Activated naive CD4-positive, alpha-beta T cell treated with anti-CD3 and anti-CD28 coated beads for 36 hours (primary cell): ENCODE data around the gene NDUFB11. TPM values are rescaled to one million over a fixed set of nuclear protein-coding genes. Genes with fewer than 3 reads are reported as not detected.

Source experiments
- CTCF ChIA-PET: fragments of 350-600 bp; sonication (Branson Sonifier 250); formaldehyde crosslinking; loops from one replicate; lab custom pipeline; 2021; ENCODE audit warnings: antibody characterized with exemption; lab: Charles Lee
- DNase-seq: peaks from one replicate; pipeline ENCODE4 v3.0.0-alpha.2; 2020
- H3K27ac Mint-ChIP-seq: one replicate; pipeline ENCODE4 v1.8.0; 2021; ENCODE audit warnings: mild to moderate bottlenecking, mixed read lengths
- H3K27me3 Mint-ChIP-seq: one replicate; pipeline ENCODE4 v1.8.0; 2021; ENCODE audit warnings: low read depth, mixed read lengths
- H3K36me3 Mint-ChIP-seq: one replicate; pipeline ENCODE4 v1.8.0; 2021; ENCODE audit warnings: low read depth, mixed read lengths
- H3K4me1 Mint-ChIP-seq: one replicate; pipeline ENCODE4 v1.8.0; 2021; ENCODE audit warnings: low read depth, mixed read lengths
- H3K4me3 Mint-ChIP-seq: one replicate; pipeline ENCODE4 v1.8.0; 2021; ENCODE audit warnings: mild to moderate bottlenecking, moderate library complexity, mixed read lengths
- H3K9me3 Mint-ChIP-seq: one replicate; pipeline ENCODE4 v1.8.0; 2021; ENCODE audit warnings: mixed read lengths
- intact Hi-C: fragments of 100-400 bp; cut with micrococcal nuclease; formaldehyde crosslinking; loops from one replicate; pipeline ENCODE4 v1.15.1; 2023
- total RNA-seq, 2 experiments: library from RNA; stranded (reverse); gene quantifications; one replicate each; pipeline ENCODE4 v1.2.3, GENCODE V29; 2021

NDUFB11 gene
- total RNA-seq, 2 experiments from 2014 or later = 85.8 to 87.2 TPM

- CTCF ChIA-PET = no interaction called here
- Mint-ChIP-seq H3K4me1 (no peaks in the 10 kb centered on the region), H3K27ac (no peak overlapping the region), H3K36me3 (peaks cover 15% of the 10 kb centered on the region), H3K4me3 (no peak overlapping the region), H3K27me3 (no peaks in the 10 kb centered on the region), H3K9me3 (no peaks in the 10 kb centered on the region)
- DNase-seq = no peak
- intact Hi-C loops = no loop called here
These were observed 28.0 kb upstream of the NDUFB11 start for GRCh38 chrX:47172549-47172948.

DNA sequence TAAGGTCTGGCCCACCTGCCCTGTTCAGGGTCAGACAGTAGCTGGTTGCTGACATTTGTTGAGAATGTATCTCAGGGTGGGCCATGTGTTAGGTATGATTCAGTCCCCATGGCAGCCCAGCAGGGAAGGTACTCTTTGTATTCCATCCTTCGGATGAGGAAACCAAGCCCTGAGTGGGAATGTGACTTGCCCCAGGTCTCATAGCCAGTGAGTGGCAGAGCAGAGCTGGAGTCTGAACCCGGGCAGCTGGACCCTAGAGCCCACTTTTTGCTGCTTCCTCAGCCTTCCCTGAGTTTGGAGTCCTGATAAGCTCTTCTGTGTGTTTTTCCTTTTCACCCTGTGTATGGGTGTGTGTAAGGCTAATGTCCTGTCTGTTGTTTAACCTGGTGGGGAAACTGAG, 27.5 kb upstream of the NDUFB11 start:
- Mint-ChIP-seq H3K9me3 (no peaks in the 10 kb centered on the region), H3K27me3 (no peaks in the 10 kb centered on the region), H3K4me3 (no peak overlapping the region), H3K36me3 (peaks cover 15% of the 10 kb centered on the region), H3K4me1 (no peaks in the 10 kb centered on the region), H3K27ac (no peak overlapping the region)
- no peak for DNase-seq
- CTCF ChIA-PET = no interaction called here
- intact Hi-C loops = no loop called here

GRCh38 chrX:47170861-47171692, 26.6 kb upstream of the NDUFB11 start:
- H3K4me1 Mint-ChIP-seq = no peaks in the 10 kb centered on the region
- no peaks in the 10 kb centered on the region for H3K27me3 Mint-ChIP-seq
- no peak for DNase-seq
- no peaks in the 10 kb centered on the region for H3K9me3 Mint-ChIP-seq
- H3K36me3 Mint-ChIP-seq = peaks cover 9% of the 10 kb centered on the region
- CTCF ChIA-PET = no interaction called here
- no peak overlapping the region for H3K4me3 Mint-ChIP-seq
- intact Hi-C loops = no loop called here
- H3K27ac Mint-ChIP-seq = no peak overlapping the region

DNA sequence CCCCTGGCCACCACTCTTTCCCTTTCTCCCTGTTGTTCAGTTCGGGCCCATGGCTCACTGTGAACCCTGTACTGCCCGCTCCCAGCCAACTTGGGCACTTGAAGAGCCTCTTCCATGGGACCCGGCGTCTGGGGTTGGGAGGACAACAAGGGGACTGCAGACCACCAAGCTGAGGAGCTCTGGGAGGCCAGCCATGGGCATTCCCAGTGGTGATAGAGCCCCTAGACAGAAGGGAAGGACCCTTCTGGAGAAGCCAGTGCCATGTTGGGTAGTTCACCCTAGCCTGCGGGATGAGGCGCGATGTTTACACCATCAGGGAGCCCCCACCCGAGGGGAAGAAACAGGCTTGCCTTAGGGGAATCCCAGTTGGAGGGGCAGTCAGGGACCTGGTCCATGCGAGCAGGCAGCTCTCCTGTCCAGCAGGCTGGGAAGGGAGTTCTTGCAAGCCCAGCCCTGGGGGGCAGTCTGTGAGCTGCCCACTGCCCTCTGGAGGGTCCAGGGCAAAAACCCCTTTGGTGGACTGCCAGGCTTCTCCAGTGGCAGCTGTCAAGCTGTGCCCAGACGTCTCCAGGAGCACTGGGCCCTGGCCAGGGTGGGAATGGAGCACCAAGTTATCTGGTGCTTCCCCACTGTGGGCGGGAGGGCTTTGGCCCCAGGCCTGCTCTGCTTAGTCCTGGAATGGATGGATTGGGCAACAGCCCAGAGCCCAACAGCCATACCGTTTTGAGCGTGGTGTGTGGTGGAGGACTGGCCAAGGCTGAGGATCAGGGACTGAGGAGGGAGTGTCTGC, 25.4 kb upstream of the NDUFB11 start:
- peaks cover 10% of the 10 kb centered on the region for H3K36me3 Mint-ChIP-seq
- no peak overlapping the region for H3K4me3 Mint-ChIP-seq
- no peak for DNase-seq
- H3K27me3 Mint-ChIP-seq = no peaks in the 10 kb centered on the region
- peaks cover 1% of the 10 kb centered on the region for H3K4me1 Mint-ChIP-seq
- no peaks in the 10 kb centered on the region for H3K9me3 Mint-ChIP-seq
- CTCF ChIA-PET = no interaction called here
- H3K27ac Mint-ChIP-seq = no peak overlapping the region
- intact Hi-C loops = no loop called here

DNA sequence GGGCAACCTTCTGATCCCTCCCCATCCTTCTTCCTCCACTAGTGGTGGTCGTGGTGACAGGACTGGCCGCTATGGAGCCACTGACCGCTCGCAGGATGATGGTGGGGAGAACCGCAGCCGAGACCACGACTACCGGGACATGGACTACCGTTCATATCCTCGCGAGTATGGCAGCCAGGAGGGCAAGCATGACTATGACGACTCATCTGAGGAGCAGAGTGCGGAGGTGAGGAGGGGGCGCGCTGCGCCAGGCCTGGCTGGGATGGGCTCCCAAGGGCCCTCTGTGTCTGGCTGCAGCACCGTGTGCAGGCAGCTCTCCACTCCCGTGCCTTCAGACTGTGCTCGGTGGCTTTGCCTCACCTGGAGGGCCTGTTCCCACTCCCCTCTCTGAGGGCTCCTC, 24.8 kb upstream of the NDUFB11 start:
- DNase-seq = no peak
- Mint-ChIP-seq H3K4me3 (no peak overlapping the region), H3K27ac (no peak overlapping the region), H3K27me3 (no peaks in the 10 kb centered on the region), H3K9me3 (no peaks in the 10 kb centered on the region), H3K36me3 (peaks cover 9% of the 10 kb centered on the region), H3K4me1 (peaks cover 3% of the 10 kb centered on the region)
- intact Hi-C loops = no loop called here
- CTCF ChIA-PET = no interaction called here

GRCh38 chrX:47168495-47169073, 24.1 kb upstream of the NDUFB11 start:
- H3K4me3 Mint-ChIP-seq = no peak overlapping the region
- H3K4me1 Mint-ChIP-seq = peaks cover 3% of the 10 kb centered on the region
- DNase-seq = no peak
- intact Hi-C loops = no loop called here
- no peaks in the 10 kb centered on the region for H3K9me3 Mint-ChIP-seq
- no peak overlapping the region for H3K27ac Mint-ChIP-seq
- CTCF ChIA-PET = no interaction called here
- H3K36me3 Mint-ChIP-seq = peaks cover 9% of the 10 kb centered on the region
- no peaks in the 10 kb centered on the region for H3K27me3 Mint-ChIP-seq

DNA sequence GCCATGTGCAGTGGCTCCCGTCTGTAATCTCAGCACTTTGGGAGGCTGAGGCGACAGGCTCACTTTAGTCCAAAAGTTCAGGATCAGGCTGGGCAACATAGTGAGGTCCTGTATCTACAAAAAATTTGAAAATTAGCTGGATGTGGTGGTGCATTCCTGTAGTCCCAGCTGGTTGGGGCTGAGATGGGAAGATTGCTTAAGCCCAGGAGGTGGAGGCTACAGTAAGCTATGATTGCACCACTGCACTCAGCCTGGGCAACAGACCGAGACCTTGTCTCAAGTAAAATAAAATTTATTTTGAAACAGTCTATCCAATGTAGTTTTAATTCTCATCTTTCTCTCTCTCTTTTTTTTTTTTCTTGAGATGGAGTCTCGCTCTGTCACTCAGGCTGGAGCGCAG, 21.6 kb upstream of the NDUFB11 start:
- Mint-ChIP-seq H3K9me3 (no peaks in the 10 kb centered on the region), H3K36me3 (peaks cover 8% of the 10 kb centered on the region), H3K4me3 (no peak overlapping the region), H3K27ac (no peak overlapping the region), H3K27me3 (no peaks in the 10 kb centered on the region), H3K4me1 (peaks cover 3% of the 10 kb centered on the region)
- CTCF ChIA-PET = no interaction called here
- DNase-seq = no peak
- intact Hi-C loops = no loop called here

DNA sequence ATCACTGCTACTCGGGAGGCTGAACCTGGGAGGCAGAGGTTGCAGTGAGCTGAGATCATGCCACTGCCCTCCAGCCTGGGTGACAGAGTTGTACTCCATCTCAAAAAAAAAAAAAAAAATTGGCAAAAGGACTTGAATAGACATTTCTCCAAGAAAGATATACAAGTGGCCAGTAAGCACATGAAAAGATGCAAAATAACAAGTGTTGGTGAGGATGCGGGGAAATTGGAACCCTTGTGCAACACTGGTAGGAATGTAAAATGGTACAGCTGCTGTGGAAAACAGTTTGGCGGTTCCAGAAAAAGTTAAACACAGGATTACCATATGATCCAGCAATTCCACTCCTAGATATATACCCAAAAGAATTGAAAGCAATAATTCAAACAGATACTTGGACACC, 19.9 kb upstream of the NDUFB11 start:
- Mint-ChIP-seq H3K27me3 (no peaks in the 10 kb centered on the region), H3K9me3 (no peaks in the 10 kb centered on the region), H3K36me3 (peaks cover 9% of the 10 kb centered on the region), H3K4me1 (peaks cover 5% of the 10 kb centered on the region), H3K4me3 (no peak overlapping the region), H3K27ac (no peak overlapping the region)
- CTCF ChIA-PET = no interaction called here
- DNase-seq = no peak
- intact Hi-C loops = no loop called here

- no peak for DNase-seq
- H3K27me3 Mint-ChIP-seq = no peaks in the 10 kb centered on the region
- no peak overlapping the region for H3K4me3 Mint-ChIP-seq
- intact Hi-C loops = no loop called here
- no peak overlapping the region for H3K27ac Mint-ChIP-seq
- peaks cover 5% of the 10 kb centered on the region for H3K4me1 Mint-ChIP-seq
- H3K36me3 Mint-ChIP-seq = peaks cover 9% of the 10 kb centered on the region
- CTCF ChIA-PET = interaction anchor here (0.6 kb wide), 1 partner anchor 284 kb away, joined by 3 read pairs; no protein-coding TSS in a partner anchor
- H3K9me3 Mint-ChIP-seq = no peaks in the 10 kb centered on the region
These were observed 18.6 kb upstream of the NDUFB11 start for GRCh38 chrX:47162927-47163583.

DNA sequence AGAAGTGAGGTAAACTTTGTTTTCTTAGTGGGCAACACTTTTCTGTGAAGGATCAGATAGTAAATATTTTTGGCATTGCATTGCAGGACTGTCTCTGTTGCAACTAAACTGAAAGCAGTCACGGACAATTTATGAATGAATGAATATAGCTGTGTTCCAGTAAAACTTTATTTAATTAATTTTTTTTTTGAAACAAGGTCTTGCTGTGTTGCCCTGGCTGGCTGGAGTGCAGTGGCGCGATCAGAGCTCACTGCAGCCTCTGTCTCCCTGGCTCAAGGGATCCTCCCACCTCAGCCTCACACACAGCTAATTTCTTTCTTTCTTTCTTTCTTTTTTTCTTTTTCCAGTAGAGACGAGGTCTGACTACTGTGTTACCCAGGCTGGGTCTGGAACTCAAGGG, 16.3 kb upstream of the NDUFB11 start:
- no peaks in the 10 kb centered on the region for H3K9me3 Mint-ChIP-seq
- H3K27ac Mint-ChIP-seq = no peak overlapping the region
- DNase-seq = no peak
- H3K27me3 Mint-ChIP-seq = no peaks in the 10 kb centered on the region
- no peak overlapping the region for H3K4me3 Mint-ChIP-seq
- peaks cover 17% of the 10 kb centered on the region for H3K36me3 Mint-ChIP-seq
- peaks cover 5% of the 10 kb centered on the region for H3K4me1 Mint-ChIP-seq
- intact Hi-C loops = no loop called here
- CTCF ChIA-PET = no interaction called here

DNA sequence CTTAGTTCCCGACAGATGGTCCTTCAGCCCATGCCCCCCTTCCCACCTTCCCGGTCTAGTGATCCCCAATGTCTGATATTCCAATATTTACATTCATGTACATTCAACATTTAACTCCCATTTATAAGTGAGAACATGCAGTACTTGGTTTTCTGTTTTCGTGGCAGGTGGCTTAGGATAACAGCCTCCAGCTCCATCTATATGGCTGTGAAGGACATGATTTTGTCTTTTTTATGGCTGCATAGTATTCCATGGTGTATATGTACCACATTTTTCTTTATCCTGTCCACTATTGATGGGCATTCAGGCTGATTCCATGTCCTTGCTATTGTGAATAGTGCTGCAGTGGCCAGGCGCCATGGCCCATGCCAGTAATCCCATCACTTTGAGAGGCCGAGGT, 14.3 kb upstream of the NDUFB11 start:
- DNase-seq = no peak
- Mint-ChIP-seq H3K27ac (no peak overlapping the region), H3K27me3 (no peaks in the 10 kb centered on the region), H3K9me3 (no peaks in the 10 kb centered on the region), H3K36me3 (peaks cover 15% of the 10 kb centered on the region), H3K4me3 (no peak overlapping the region), H3K4me1 (peaks cover 2% of the 10 kb centered on the region)
- intact Hi-C loops = no loop called here
- CTCF ChIA-PET = no interaction called here

DNA sequence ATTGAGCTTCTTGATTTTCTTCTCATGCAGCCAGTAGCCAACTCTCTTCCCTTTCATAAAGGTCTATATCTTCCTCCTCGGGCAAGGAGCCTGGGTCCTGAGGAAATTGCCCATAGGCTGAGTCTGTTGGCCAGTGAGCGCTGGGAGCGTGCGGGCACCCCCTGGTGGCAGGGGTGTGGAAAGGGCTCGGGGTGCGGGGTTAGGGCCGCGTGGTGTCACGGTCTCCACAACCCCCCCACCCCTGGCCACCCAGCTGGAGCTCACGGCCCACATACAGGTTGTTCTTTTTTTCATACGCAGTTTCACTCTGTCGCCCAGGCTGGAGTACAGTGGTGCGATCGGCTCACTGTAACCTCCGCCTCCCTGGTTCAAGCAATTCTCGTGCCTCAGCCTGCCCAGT, 13.6 kb upstream of the NDUFB11 start:
- Mint-ChIP-seq H3K36me3 (peaks cover 15% of the 10 kb centered on the region), H3K9me3 (no peaks in the 10 kb centered on the region), H3K27me3 (no peaks in the 10 kb centered on the region), H3K4me1 (peaks cover 2% of the 10 kb centered on the region), H3K27ac (no peak overlapping the region), H3K4me3 (no peak overlapping the region)
- no peak for DNase-seq
- CTCF ChIA-PET = no interaction called here
- intact Hi-C loops = no loop called here
